ENCODE data around the gene SMARCA5.

Gene SMARCA5

DNA sequence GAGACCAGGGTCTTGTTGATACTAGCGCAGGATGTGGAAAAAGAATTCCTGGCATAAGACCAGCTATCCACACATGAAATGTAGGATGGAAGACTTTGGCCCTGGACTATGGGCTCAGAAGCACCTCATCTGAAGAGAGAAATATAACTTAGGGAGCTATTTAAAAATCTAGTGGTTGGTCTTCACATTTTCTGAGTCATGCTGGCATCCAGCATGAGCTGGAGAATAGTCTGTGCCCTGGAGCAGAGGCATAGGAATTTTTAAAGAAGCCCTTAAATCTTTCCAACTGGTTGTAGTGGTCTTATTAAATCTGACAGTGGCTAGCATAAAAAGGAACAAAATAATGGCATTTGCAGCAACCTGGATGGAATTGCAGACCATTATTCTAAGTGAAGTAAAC lies 86.3 kb downstream of the SMARCA5 start:
- no peak for DNase-seq (ENCODE audit: low read depth, low spot score)
- in situ Hi-C loops (cut with HindIII; ENCODE audit: low sequenced_read_pairs) = no loop called here
- TF ChIP-seq, protein P1, sequence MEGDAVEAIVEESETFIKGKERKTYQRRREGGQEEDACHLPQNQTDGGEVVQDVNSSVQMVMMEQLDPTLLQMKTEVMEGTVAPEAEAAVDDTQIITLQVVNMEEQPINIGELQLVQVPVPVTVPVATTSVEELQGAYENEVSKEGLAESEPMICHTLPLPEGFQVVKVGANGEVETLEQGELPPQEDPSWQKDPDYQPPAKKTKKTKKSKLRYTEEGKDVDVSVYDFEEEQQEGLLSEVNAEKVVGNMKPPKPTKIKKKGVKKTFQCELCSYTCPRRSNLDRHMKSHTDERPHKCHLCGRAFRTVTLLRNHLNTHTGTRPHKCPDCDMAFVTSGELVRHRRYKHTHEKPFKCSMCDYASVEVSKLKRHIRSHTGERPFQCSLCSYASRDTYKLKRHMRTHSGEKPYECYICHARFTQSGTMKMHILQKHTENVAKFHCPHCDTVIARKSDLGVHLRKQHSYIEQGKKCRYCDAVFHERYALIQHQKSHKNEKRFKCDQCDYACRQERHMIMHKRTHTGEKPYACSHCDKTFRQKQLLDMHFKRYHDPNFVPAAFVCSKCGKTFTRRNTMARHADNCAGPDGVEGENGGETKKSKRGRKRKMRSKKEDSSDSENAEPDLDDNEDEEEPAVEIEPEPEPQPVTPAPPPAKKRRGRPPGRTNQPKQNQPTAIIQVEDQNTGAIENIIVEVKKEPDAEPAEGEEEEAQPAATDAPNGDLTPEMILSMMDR (IDR thresholded peaks at IDR 0.05; ENCODE audit: low read depth, low read length) = no peak
- H3K4me3 ChIP-seq (ENCODE audit: low read depth, low read length) = no peak overlapping the region

DNA sequence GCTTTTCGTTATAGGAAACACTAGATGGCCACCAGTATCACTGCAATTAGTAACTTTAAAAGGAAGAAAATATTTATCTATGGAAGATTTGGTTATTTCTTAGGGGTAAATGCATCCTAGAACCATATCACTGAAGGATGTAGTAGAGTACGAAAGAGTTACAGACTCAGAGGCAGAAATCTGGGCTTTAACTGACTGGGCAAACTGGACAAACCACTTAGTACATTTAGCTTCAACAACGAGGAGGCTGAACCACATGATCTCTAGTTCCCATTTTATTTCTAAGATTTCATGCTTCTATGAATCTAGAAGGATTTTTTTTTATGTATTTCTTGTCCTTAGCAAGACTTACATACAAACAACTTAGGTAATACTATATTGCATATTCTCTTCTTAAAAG lies 93.0 kb downstream of the SMARCA5 start:
- TF ChIP-seq, protein P1 (IDR thresholded peaks at IDR 0.05; ENCODE audit: low read depth, low read length) = no peak
- H3K4me3 ChIP-seq (ENCODE audit: low read depth, low read length) = no peak overlapping the region
- DNase-seq (ENCODE audit: low read depth, low spot score) = no peak
- in situ Hi-C loops (cut with HindIII; ENCODE audit: low sequenced_read_pairs) = no loop called here
